H1 (cell line): ENCODE measurements around the gene NFKBIE. TPM values are rescaled to one million over a fixed set of nuclear protein-coding genes. Genes with fewer than 3 reads are reported as not detected.

Source experiments
- CREB1 ChIP-seq: IDR thresholded peaks from 2 replicates; pipeline ENCODE4 v1.6.1; 2012; ENCODE audit warnings: inconsistent platforms
- POU5F1 ChIP-seq: IDR thresholded peaks from 2 replicates; pipeline ENCODE4 v1.6.1; 2011; ENCODE audit warnings: low read depth, mild to moderate bottlenecking, low read length, moderate library complexity
- SP1 ChIP-seq: IDR thresholded peaks from 2 replicates; pipeline ENCODE4 v1.6.1; 2011; ENCODE audit warnings: low read depth, low read length
- polyA plus RNA-seq, 7 experiments: library from polyadenylated mRNA; depleted of rRNA in 3 of 7; stranded (reverse) in 5 of 7; unstranded in 2 of 7; fragments of >200 nt in 5 of 7; fragments of 200-250 nt in 2 of 7; gene quantifications; 1 replicate in 5 of 7; 2 replicates in 1 of 7; 4 replicates in 1 of 7; pipeline versions ENCODE4 v1.2.1 to v1.2.3, GENCODE V29; 2011 to 2013; ENCODE audit warnings: missing spikeins in 2 of 7, mixed read lengths in 2 of 7
- total RNA-seq: library from RNA; stranded (reverse); fragmentation: NEBNext Ultra II Directional; extraction: Animal tissue kit (Norgen Biotek cat#: 25700); gene quantifications from 2 replicates; pipeline ENCODE4 v1.2.1, GENCODE V29; 2021
- TF ChIP-seq, protein P1 (sequence below): IDR thresholded peaks from 2 replicates; pipeline ENCODE4 v1.6.1; 2012; ENCODE audit warnings: low read length, inconsistent platforms
- TF ChIP-seq, protein P2 (sequence below): IDR thresholded peaks from 2 replicates; pipeline ENCODE4 v1.6.1; 2011; ENCODE audit warnings: low read depth, mild to moderate bottlenecking, low read length; ENCODE audit not compliant: insufficient read depth

Gene NFKBIE
- total and polyA plus RNA-seq, 2 of the 8 experiments (the other 6 are each of a cell fraction or from before 2014, with no cell fraction given): 13.5 to 19.2 TPM

DNA sequence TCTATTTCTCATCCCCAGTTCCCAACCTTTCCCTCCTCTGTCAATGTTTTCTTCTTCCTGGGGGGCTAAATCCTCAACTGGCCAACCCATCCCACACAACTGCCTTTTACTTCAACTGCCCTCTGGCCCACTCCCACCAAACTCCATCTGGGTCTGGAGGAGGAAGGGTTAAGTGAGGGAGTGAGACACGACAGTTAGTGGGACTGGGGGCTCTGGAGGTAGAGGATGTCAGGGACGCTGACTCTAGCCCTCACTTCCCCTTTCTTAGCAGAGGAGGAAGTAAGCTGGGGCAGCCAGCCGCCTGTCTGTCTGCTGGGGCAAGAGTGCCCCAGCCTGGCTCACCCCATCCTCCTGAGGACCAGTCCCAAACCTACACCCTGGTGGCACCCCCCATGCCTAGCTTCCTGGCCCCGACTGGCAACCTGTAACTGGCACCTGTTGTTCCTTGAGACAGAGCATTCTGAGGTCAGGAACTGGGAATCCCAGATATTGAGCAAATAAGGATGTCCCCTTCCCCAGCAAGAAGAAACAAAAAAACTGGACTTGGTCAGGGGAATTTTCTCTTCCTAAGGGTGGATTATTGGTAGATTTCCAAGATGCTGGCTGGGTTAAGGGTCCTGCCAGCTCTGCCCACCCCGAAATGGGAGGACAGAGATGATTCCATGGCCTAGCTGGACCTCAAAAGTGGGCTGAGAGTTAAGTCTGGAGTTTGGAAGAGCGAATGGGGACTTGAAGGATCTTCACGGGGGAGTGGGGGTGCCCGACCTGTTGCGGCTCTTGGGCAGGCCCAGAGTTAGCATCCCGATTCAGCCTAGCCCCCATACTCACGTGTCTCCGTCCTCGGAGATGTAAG, 971 bp downstream of the NFKBIE start (continued):
- TF ChIP-seq, protein P1, sequence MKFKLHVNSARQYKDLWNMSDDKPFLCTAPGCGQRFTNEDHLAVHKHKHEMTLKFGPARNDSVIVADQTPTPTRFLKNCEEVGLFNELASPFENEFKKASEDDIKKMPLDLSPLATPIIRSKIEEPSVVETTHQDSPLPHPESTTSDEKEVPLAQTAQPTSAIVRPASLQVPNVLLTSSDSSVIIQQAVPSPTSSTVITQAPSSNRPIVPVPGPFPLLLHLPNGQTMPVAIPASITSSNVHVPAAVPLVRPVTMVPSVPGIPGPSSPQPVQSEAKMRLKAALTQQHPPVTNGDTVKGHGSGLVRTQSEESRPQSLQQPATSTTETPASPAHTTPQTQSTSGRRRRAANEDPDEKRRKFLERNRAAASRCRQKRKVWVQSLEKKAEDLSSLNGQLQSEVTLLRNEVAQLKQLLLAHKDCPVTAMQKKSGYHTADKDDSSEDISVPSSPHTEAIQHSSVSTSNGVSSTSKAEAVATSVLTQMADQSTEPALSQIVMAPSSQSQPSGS: no peak
- TF ChIP-seq POU5F1: no peak
- no peak for TF ChIP-seq SP1
- TF ChIP-seq CREB1: no peak
- TF ChIP-seq, protein P2, sequence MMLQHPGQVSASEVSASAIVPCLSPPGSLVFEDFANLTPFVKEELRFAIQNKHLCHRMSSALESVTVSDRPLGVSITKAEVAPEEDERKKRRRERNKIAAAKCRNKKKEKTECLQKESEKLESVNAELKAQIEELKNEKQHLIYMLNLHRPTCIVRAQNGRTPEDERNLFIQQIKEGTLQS: no peak
